HEK293 (cell line): ENCODE results near the gene CSRP1.

Experiments used
- CTCF ChIA-PET: fragments of 350-600 bp; formaldehyde crosslinking; extraction: SDS; loops from one replicate; lab custom pipeline; 2021; ENCODE audit warnings: antibody characterized with exemption; lab: Yijun Ruan, JAX
- POLR2A ChIA-PET: fragments of 300-600 bp; formaldehyde crosslinking; extraction: SDS; loops from one replicate; lab custom pipeline; 2020; ENCODE audit warnings: antibody characterized with exemption, inconsistent platforms; lab: Yijun Ruan, JAX
- H3K27ac ChIP-seq: fragments of 200-500 bp; sonication (Bioruptor generic); 2 replicates; pipeline ENCODE4 v1.5.1; 2014; ENCODE audit warnings: low read depth, low read length, control low read depth, inconsistent platforms; ENCODE audit errors: extremely low read depth
- H3K36me3 ChIP-seq, 2 experiments: fragments of 200-500 bp in 1 of 2; sonication (Bioruptor generic) in 1 of 2; 1 replicate in 1 of 2; 2 replicates in 1 of 2; pipeline ENCODE4 v1.5.1; 2014 to 2017; ENCODE audit warnings: inconsistent platforms in 2 of 2, low read length in 2 of 2; ENCODE audit not compliant: control insufficient read depth in 2 of 2, insufficient read depth in 1 of 2
- H3K4me1 ChIP-seq: fragments of 200-500 bp; sonication (Bioruptor generic); 2 replicates; pipeline ENCODE4 v1.5.1; 2014; ENCODE audit warnings: mild to moderate bottlenecking, low read length, inconsistent platforms; ENCODE audit not compliant: control insufficient read depth, insufficient read depth
- H3K4me3 ChIP-seq: 2 replicates; pipeline ENCODE4 v1.5.1; 2011; ENCODE audit warnings: low read depth, mild to moderate bottlenecking, control low read depth, low read length, moderate library complexity
- H3K9me3 ChIP-seq: fragments of 200-500 bp; sonication (Bioruptor generic); 2 replicates; pipeline ENCODE4 v1.5.1; 2014; ENCODE audit warnings: low read depth, low read length, inconsistent platforms; ENCODE audit not compliant: control insufficient read depth, insufficient read depth
- ELK4 ChIP-seq: IDR thresholded peaks from 2 replicates; pipeline ENCODE4 v1.6.1; 2011; ENCODE audit warnings: mild to moderate bottlenecking, low read depth, low read length, borderline replicate concordance
- HOXD13 ChIP-seq: sonication (generic); formaldehyde crosslinking; IDR thresholded peaks from 2 replicates; pipeline ENCODE4 v1.8.0; 2022; ENCODE audit warnings: missing genetic modification reagents, borderline replicate concordance
- PRDM10 ChIP-seq: fragments of 450-650 bp; formaldehyde crosslinking; IDR thresholded peaks from 2 replicates; pipeline ENCODE4 v1.5.1; 2016; ENCODE audit warnings: missing biosample characterization, missing genetic modification characterization
- ZBTB1 ChIP-seq: fragments of 450-650 bp; formaldehyde crosslinking; IDR thresholded peaks from 2 replicates; pipeline ENCODE4 v1.5.1; 2016; ENCODE audit warnings: missing biosample characterization, missing genetic modification characterization
- ZBTB21 ChIP-seq: fragments of 450-650 bp; formaldehyde crosslinking; IDR thresholded peaks from 2 replicates; pipeline ENCODE4 v1.5.1; 2017; ENCODE audit warnings: missing biosample characterization, missing genetic modification characterization
- ZIC2 ChIP-seq: fragments of 450-650 bp; formaldehyde crosslinking; IDR thresholded peaks from 2 replicates; pipeline ENCODE4 v1.5.1; 2016; ENCODE audit warnings: missing biosample characterization, missing genetic modification characterization
- ZNF121 ChIP-seq: fragments of 450-650 bp; formaldehyde crosslinking; IDR thresholded peaks from 2 replicates; pipeline ENCODE4 v1.5.1; 2016; ENCODE audit warnings: missing biosample characterization, missing genetic modification characterization
- ZNF133 ChIP-seq: fragments of 450-650 bp; formaldehyde crosslinking; IDR thresholded peaks from 2 replicates; pipeline ENCODE4 v1.5.1; 2016; ENCODE audit warnings: missing biosample characterization, missing genetic modification characterization
- ZNF148 ChIP-seq: fragments of 450-650 bp; formaldehyde crosslinking; IDR thresholded peaks from 2 replicates; pipeline ENCODE4 v1.5.0; 2017; ENCODE audit warnings: missing biosample characterization, missing genetic modification characterization, borderline replicate concordance
- ZNF24 ChIP-seq: fragments of 450-650 bp; formaldehyde crosslinking; IDR thresholded peaks from 2 replicates; pipeline ENCODE4 v1.5.1; 2016; ENCODE audit warnings: missing biosample characterization, missing genetic modification characterization
- ZNF311 ChIP-seq: fragments of 450-650 bp; formaldehyde crosslinking; IDR thresholded peaks from 2 replicates; pipeline ENCODE4 v1.5.1; 2017; ENCODE audit warnings: missing biosample characterization, missing genetic modification characterization, borderline replicate concordance
- ZNF561 ChIP-seq: fragments of 450-650 bp; IDR thresholded peaks from 2 replicates; pipeline ENCODE4 v1.5.1; 2018; ENCODE audit warnings: missing biosample characterization, missing genetic modification characterization, borderline replicate concordance
- ZNF629 ChIP-seq: fragments of 450-650 bp; formaldehyde crosslinking; IDR thresholded peaks from 2 replicates; pipeline ENCODE4 v1.5.1; 2017; ENCODE audit warnings: missing biosample characterization, missing genetic modification characterization
- ZNF639 ChIP-seq: fragments of 450-650 bp; formaldehyde crosslinking; IDR thresholded peaks from 2 replicates; pipeline ENCODE4 v1.5.1; 2016; ENCODE audit warnings: missing biosample characterization, missing genetic modification characterization
- ZNF747 ChIP-seq: fragments of 450-650 bp; formaldehyde crosslinking; IDR thresholded peaks from 2 replicates; pipeline ENCODE4 v1.5.1; 2016; ENCODE audit warnings: missing biosample characterization, missing genetic modification characterization
- ZSCAN16 ChIP-seq: fragments of 450-650 bp; formaldehyde crosslinking; IDR thresholded peaks from 2 replicates; pipeline ENCODE4 v1.5.1; 2016; ENCODE audit warnings: missing biosample characterization, missing genetic modification characterization
- ZSCAN30 ChIP-seq: fragments of 450-650 bp; IDR thresholded peaks from 2 replicates; pipeline ENCODE4 v1.5.1; 2018; ENCODE audit warnings: missing biosample characterization, mild to moderate bottlenecking, missing genetic modification characterization, moderate library complexity

The CSRP1 gene

GRCh38 chr1:201551877-201552731 is 45.2 kb upstream of the CSRP1 start:
- no peak overlapping the region for H3K4me3 ChIP-seq
- POLR2A ChIA-PET, result interaction anchor here (1.2 kb wide), 1 partner anchor 14 kb away, joined by 3 read pairs; no protein-coding TSS in a partner anchor
- H3K36me3 ChIP-seq, result no peaks in the 10 kb centered on the region
- TF ChIP-seq HOXD13 (no peak), ZNF561 (no peak), ZNF639 (tag by site-specific recombination) (0 out of 2 replicates have a peak, but pooled peaks have one; percentile 28), ZNF24 (0 out of 2 replicates have a peak, but pooled peaks have one; percentile 28), ZSCAN16 (tag by site-specific recombination) (peak; percentile 39; the same call in 1 of the 2 replicates), ZBTB1 (tag by site-specific recombination) (no peak), ZNF747 (tag by site-specific recombination) (no peak), PRDM10 (no peak), ZNF133 (tag by site-specific recombination) (no peak), ZIC2 (tag by site-specific recombination) (no peak), ZSCAN30 (no peak), ZBTB21 (tag by site-specific recombination) (no peak; the same call in 1 of the 2 replicates), ZNF629 (peak; percentile 83), ELK4 (no peak), ZNF311 (tag by site-specific recombination) (no peak)
- CTCF ChIA-PET, result interaction anchor here (0.6 to 2.4 kb wide), 5 partner anchors 22 to 263 kb away, joined by 3 to 15 read pairs (median 6); no protein-coding TSS in a partner anchor
- H3K27ac ChIP-seq, result no peak overlapping the region
- no peaks in the 10 kb centered on the region for H3K9me3 ChIP-seq
- H3K4me1 ChIP-seq, result no peaks in the 10 kb centered on the region

GRCh38 chr1:201551096-201551495 is 44.2 kb upstream of the CSRP1 start:
- Histone ChIP-seq H3K27ac (no peak overlapping the region), H3K9me3 (no peaks in the 10 kb centered on the region), H3K4me1 (no peaks in the 10 kb centered on the region), H3K4me3 (no peak overlapping the region), H3K36me3 (no peaks in the 10 kb centered on the region)
- POLR2A ChIA-PET, result no interaction called here
- CTCF ChIA-PET, result interaction anchor here (0.7 to 2.4 kb wide), 7 partner anchors 16 to 242 kb away, joined by 3 to 15 read pairs (median 5); no protein-coding TSS in a partner anchor
- peak; percentile 60; the same call in 1 of the 2 replicates for TF ChIP-seq ZNF121 (tag by site-specific recombination)
- TF ChIP-seq ZNF148 (tag by site-specific recombination), result no peak
